ENCODE results near the gene SHC3.
A peak's percentile ranks its signal among the peaks of the same experiment; 100 is the strongest.

SHC3 gene

DNA sequence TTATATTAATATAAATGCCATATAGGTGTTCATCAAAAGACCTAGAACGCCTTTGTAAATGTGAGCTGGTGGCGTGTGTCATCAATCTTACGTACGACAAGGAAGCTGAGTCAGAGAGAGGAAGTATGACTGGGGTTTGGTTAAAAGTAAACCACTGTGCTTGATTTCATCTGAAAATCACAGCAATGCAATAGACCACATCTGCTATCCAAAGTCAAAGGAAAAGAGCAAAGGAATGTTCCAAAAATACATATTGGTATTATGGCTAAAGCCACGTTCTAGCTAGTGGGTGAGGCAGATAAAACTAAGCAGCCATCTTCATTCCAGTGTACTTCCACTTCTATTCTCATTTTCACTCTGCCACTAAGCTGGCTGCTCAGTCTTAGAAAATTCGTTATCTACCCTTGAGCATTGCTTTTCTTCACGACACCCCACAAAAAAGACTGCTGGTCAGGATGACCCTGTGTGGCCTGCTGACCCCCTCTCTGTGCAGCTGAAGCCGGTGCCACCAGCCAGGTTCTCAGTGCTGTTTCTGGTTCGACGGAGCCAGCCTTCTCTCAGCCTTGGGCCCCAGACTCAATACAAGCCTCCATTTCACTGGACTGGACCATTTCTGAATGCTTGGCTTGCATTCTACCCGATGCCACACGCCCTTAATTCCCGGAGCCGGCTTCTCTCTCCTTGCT, 23.8 kb downstream of the SHC3 start:
- DNase-seq (ENCODE audit: low spot score), result peak; percentile 97

- no peak for DNase-seq (ENCODE audit: low spot score)
Observed at GRCh38 chr9:89154218-89154617, 24.4 kb downstream of the SHC3 start.

- DNase-seq (ENCODE audit: low spot score), result peak; percentile 97
Observed at GRCh38 chr9:89153232-89154017, 25.2 kb downstream of the SHC3 start.

DNA sequence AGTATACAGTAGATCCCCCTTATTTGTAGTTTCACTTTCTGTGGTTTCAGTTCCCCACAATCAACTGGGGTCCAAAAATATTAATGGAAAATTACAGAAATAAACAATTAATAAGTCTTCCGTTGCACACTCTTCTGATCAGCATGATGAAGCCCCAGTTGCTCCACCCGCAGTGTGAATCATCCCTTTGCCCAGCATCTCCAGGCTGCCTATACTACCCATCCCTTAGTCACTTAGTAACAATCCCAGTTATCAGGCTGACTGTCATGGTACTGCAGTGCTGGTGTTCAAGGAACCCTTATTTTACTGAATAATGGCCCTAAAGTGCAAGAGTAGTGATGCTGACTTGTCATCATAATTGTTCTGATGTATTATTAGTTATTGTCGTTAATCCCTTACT, 28.9 kb downstream of the SHC3 start:
- peak; percentile 78 for DNase-seq (ENCODE audit: low spot score)

GRCh38 chr9:89145097-89145496, 33.5 kb downstream of the SHC3 start:
- DNase-seq (ENCODE audit: low spot score), result no peak

DNA sequence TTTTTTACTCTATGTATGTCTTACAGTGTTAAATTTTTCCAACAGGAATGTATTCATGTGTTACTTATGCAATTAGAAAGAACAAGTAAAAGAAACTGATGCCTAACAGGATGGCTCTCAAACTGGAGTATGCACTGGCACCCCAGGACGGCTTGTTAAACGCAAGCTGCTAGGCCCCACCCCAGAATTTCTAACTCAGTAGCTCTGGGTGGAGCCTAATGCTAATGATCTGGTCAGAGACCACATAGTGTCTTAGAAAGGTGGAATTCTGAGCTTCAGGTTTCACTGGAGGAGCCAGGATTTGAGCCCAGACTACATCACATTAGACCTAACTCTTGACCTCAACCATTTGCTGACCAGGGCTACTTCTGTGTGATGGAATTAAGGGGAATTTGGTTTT, 34.4 kb downstream of the SHC3 start:
- no peak for DNase-seq (ENCODE audit: low spot score)

DNA sequence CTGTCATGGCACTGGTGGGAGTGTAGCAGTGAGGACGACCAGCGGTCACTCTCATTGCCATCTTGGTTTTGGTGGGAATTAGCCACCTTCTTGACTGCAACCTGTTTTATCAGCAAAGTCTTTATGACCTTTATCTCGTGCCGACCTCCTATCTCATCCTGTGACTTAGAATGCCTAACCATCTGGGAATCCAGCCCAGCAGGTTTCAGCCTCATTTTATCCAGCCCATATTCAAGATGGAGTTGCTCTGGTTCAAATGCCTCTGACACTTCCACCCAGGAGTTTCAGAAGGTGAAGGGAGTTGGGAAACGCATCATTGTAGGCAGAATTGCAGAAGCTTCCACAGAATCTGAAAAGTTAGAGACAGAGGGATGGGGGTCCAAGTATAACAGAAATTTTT, 35.4 kb downstream of the SHC3 start:
- no peak for DNase-seq (ENCODE audit: low spot score)

DNA sequence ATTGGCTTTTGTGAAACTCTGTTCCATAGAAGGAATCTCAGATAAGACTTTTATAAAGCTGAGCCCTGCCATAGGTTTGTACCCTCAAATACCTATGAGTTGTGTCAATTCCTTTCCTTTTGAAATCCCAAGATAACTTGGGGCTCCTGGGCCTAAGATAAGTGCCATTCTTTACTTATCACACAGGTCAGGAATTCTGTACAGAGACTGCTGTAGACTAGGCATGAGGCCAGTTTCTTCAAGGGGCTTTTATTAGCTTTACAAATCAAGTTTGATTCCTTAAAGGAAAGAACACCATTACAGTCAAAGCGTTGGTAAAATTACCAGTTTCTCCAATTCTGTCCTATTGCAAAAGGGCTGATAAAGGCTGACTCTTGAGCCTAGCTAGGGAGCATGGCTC, 39.2 kb downstream of the SHC3 start:
- DNase-seq (ENCODE audit: low spot score), result no peak

DNA sequence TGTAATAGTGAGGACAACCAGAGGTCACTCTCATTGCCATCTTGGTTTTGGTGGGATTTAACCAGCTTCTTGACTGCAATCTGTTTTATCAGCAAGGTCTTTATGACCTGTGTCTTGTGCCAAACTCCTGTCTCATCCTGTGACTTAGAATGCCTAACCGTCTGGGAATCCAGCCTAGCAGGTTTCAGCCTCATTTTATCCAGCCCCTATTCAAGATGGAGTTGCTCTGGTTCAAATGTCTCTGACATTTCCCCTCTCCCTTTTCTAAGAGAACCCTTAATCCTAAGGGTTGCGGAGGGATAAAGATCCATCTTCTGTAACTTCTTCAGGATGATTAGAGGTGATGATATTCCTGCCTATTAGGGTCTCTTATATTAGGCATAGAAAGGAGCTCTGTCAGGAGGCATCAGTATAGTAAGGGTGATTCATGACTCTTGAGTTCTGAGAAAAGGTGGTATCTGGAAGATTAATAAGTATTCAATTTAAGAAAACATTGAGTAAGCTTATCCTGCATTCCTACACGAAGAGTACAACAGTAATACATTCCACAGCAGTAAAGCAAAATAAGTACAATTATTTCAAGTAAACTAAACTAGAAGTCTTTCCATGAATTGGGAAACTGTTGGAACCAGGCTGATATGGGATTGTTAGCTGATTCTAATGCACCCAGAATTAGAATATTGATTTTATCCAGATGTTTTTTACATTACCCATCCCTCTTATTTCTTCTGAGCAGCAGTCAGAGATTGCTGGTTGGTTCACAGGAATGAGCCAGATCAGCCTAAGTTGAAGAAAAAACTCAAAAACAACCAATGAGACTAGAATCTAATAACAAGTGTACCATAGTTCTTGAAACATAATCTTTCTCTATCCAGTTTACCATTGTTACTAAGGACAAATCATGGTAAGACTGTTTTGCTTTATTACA, 39.9 kb downstream of the SHC3 start:
- DNase-seq (ENCODE audit: low spot score), result no peak

- peak; percentile 62 for DNase-seq (ENCODE audit: low spot score)
Observed at GRCh38 chr9:89137542-89138462, 40.8 kb downstream of the SHC3 start.

- no peak for DNase-seq (ENCODE audit: low spot score)
Observed at GRCh38 chr9:89135591-89136166, 42.9 kb downstream of the SHC3 start.

DNA sequence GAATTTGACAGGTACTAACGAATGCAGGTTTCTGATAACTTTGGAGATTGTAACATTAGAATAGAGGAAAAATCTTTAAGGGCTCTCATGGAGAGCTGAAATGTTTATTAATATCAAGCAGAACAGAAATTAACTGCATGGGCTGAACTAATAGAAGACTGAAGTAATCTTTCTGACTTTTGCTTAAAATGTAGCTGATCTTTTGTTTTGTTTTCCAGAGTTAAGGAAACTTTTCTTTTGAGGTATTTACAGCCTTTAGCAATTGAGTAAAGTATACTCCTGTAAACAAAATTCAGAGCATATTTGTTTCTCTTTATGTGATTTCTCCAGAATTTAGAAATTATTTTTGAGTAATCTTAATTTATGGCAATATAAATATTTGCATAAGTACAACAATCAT, 43.9 kb downstream of the SHC3 start:
- no peak for DNase-seq (ENCODE audit: low spot score)

GRCh38 chr9:89122949-89123348, 55.7 kb downstream of the SHC3 start:
- DNase-seq (ENCODE audit: low spot score), result no peak

- no peak for DNase-seq (ENCODE audit: low spot score)
Observed at GRCh38 chr9:89120704-89121103, 57.9 kb downstream of the SHC3 start.

DNA sequence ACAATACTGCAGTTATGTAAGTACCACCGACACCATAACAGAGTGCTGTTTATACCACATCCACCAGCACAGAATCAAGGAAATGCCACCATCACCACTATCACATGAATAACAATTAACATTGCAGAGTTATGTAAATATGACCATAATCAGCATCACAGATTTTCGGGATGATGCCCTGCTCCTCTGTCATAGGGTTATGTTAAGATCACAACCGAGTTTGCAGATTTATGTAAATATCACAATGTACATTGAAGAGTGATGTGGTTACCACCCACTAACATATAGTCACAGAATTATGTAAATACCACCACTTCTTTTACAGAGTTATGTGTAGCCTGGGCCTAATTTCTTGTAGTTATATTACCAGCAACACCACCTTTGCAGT, 61.8 kb downstream of the SHC3 start:
- no peak for DNase-seq (ENCODE audit: low spot score)

- DNase-seq (ENCODE audit: low spot score), result peak; percentile 16
Observed at GRCh38 chr9:89116064-89116804, 62.4 kb downstream of the SHC3 start.

GRCh38 chr9:89115426-89115825, 63.2 kb downstream of the SHC3 start:
- no peak for DNase-seq (ENCODE audit: low spot score)

GRCh38 chr9:89114741-89115140, 63.9 kb downstream of the SHC3 start:
- DNase-seq (ENCODE audit: low spot score), result no peak

DNA sequence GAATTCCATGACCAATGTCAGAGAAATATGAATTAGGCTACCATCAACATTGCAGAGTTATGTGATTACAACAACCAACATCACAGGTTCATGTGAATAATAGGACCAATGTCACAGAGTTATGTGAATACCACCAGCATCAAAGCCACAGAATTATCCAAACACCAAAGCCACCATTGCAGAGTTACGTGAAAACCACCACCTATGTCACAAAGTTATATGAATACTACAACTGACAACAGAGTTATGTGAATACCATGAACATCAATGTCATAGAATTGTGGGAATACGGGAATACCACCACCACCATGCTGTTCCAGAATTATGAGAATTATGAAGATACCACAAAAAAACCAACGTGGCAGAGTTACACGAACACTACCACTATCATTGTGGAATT, 64.8 kb downstream of the SHC3 start:
- no peak for DNase-seq (ENCODE audit: low spot score)

DNA sequence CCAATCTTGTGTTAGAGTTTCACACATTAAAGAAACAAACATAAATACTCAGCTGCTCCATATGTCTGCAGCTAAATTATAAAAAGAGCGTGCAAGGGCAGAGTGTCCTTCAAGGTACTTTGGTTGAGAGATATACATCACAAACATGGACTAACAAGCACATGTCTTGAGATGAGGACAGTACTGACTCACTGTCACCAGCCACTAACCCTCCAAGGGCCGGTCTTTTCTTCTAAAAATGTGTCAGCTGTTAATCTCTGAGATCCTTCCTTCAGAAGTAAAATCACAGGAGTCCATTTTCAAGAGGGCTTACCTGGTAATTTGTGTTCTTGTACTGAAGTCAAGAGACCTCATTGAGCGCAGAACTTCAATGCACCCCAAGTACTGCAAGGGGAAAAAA, 66.4 kb downstream of the SHC3 start:
- DNase-seq (ENCODE audit: low spot score), result no peak

DNA sequence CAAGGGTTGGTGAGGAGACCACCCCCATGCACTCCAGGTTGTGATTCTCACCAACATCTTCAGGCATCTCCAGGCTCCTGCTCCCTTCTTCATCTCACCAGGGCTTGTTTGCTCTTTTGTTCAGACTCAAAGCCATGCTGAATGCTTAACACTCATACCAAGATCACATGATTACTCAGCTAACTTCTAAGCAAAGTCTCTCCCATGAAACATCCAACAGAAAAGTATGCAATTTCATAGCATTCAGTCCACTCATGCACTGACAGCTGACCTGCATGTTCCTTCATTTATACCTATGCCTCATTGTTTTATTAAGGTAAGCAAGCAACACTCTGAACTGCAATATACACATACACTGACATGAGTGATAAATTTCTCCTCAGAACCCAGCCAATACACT, 69.0 kb downstream of the SHC3 start:
- DNase-seq (ENCODE audit: low spot score), result no peak

All from RKO (cell line).